Upper lobe of right lung (tissue), 1 donor: ENCODE data around the gene JADE1. TPM values are rescaled to one million over a fixed set of nuclear protein-coding genes. Genes with fewer than 3 reads are reported as not detected.

ENCODE experiments used
- ATAC-seq: fragments of 200-7000 bp; cut with Tn5 transposase; one replicate; pipeline ENCODE4 v1.9.1; 2020; ENCODE audit warnings: mild to moderate bottlenecking, moderate library complexity
- DNase-seq: peaks from one replicate; pipeline ENCODE4 v3.0.0-alpha.2; 2020
- H3K27ac ChIP-seq: fragments of 200-600 bp; one replicate; pipeline ENCODE4 v1.8.0; 2022
- H3K27me3 ChIP-seq: fragments of 200-600 bp; one replicate; pipeline ENCODE4 v1.8.0; 2022; ENCODE audit warnings: mild to moderate bottlenecking
- H3K36me3 ChIP-seq: fragments of 200-600 bp; one replicate; pipeline ENCODE4 v1.8.0; 2022
- H3K4me1 ChIP-seq: fragments of 200-600 bp; one replicate; pipeline ENCODE4 v1.8.0; 2022
- H3K4me3 ChIP-seq: fragments of 200-600 bp; one replicate; pipeline ENCODE4 v1.8.0; 2022; ENCODE audit warnings: mild to moderate bottlenecking
- H3K9me3 ChIP-seq: fragments of 200-600 bp; one replicate; pipeline ENCODE4 v1.8.0; 2022
- CTCF ChIP-seq: fragments of 200-600 bp; IDR thresholded peaks from one replicate; pipeline ENCODE4 v1.8.0; 2022; ENCODE audit warnings: antibody characterized with exemption
- intact Hi-C: fragments of 100-400 bp; cut with DNase I; formaldehyde crosslinking; loops from one replicate; pipeline ENCODE4 v1.11.0; 2022
- total RNA-seq: library from RNA; stranded (reverse); fragmentation: NEBNext Ultra II Directional; extraction: Animal tissue kit (Norgen Biotek cat#: 25700); gene quantifications from one replicate; pipeline ENCODE4 v1.2.1, GENCODE V29; 2021
- donor health status: DM: no; HTN: yes; CAD: no; lungs with severe emphysema.

JADE1 gene
- total RNA-seq, 1 donor from 2014 or later: 41.7 TPM

GRCh38 chr4:128775477-128775876 is 34.0 kb upstream of the JADE1 start:
- H3K4me3 ChIP-seq: no peak overlapping the region
- no peak for TF ChIP-seq CTCF
- ATAC-seq (peak; percentile 77), DNase-seq (no peak)
- no peaks in the 10 kb centered on the region for H3K36me3 ChIP-seq
- peaks cover 7% of the 10 kb centered on the region for H3K4me1 ChIP-seq
- H3K27ac ChIP-seq: no peak overlapping the region
- H3K27me3 ChIP-seq: no peaks in the 10 kb centered on the region
- intact Hi-C loops: no loop called here
- no peaks in the 10 kb centered on the region for H3K9me3 ChIP-seq

GRCh38 chr4:128775916-128776315 is 33.6 kb upstream of the JADE1 start:
- DNase-seq (no peak), ATAC-seq (no peak)
- peaks cover 7% of the 10 kb centered on the region for H3K4me1 ChIP-seq
- intact Hi-C loops: no loop called here
- no peaks in the 10 kb centered on the region for H3K36me3 ChIP-seq
- H3K27ac ChIP-seq: no peak overlapping the region
- no peaks in the 10 kb centered on the region for H3K27me3 ChIP-seq
- TF ChIP-seq CTCF: no peak
- no peaks in the 10 kb centered on the region for H3K9me3 ChIP-seq
- no peak overlapping the region for H3K4me3 ChIP-seq

- no peaks in the 10 kb centered on the region for H3K9me3 ChIP-seq
- no peaks in the 10 kb centered on the region for H3K27me3 ChIP-seq
- no peaks in the 10 kb centered on the region for H3K36me3 ChIP-seq
- intact Hi-C loops: no loop called here
- peak; percentile 90 for DNase-seq
- peaks cover 7% of the 10 kb centered on the region for H3K4me1 ChIP-seq
- TF ChIP-seq CTCF: no peak
- peak; percentile 90 for ATAC-seq
- no peak overlapping the region for H3K4me3 ChIP-seq
- H3K27ac ChIP-seq: no peak overlapping the region
Measured at GRCh38 chr4:128776794-128777216, 32.7 kb upstream of the JADE1 start.

GRCh38 chr4:128780688-128781087 is 28.8 kb upstream of the JADE1 start:
- Histone ChIP-seq H3K4me3 (no peak overlapping the region), H3K4me1 (peaks cover 7% of the 10 kb centered on the region), H3K9me3 (no peaks in the 10 kb centered on the region), H3K36me3 (no peaks in the 10 kb centered on the region), H3K27me3 (no peaks in the 10 kb centered on the region), H3K27ac (no peak overlapping the region)
- no peak for DNase-seq
- ATAC-seq: no peak
- intact Hi-C loops: no loop called here
- no peak for TF ChIP-seq CTCF

- Histone ChIP-seq H3K4me3 (no peak overlapping the region), H3K27me3 (no peaks in the 10 kb centered on the region), H3K36me3 (no peaks in the 10 kb centered on the region), H3K9me3 (no peaks in the 10 kb centered on the region), H3K4me1 (no peaks in the 10 kb centered on the region), H3K27ac (no peak overlapping the region)
- intact Hi-C loops: no loop called here
- ATAC-seq (peak; percentile 57), DNase-seq (no peak)
- TF ChIP-seq CTCF: peak; percentile 42
Measured at GRCh38 chr4:128782076-128782715, 27.3 kb upstream of the JADE1 start.
